PC-9 (cell line): ENCODE measurements around the gene RCOR1. TPM values are rescaled to one million over a fixed set of nuclear protein-coding genes. Genes with fewer than 3 reads are reported as not detected.

Experiments used
- BruUV-seq: library from RNA; stranded (reverse); fragments of 400-500 nt; replicated peaks from 2 replicates; lab custom pipeline; 2021; lab: Mats Ljungman, UMichigan
- CTCF ChIA-PET: fragments of 300-600 bp; sonication (Branson Sonifier 250); formaldehyde crosslinking; loops from one replicate; lab custom pipeline; 2022; ENCODE audit warnings: antibody characterized with exemption; lab: Charles Lee
- POLR2A ChIA-PET: fragments of 300-600 bp; sonication (Branson Sonifier 250); formaldehyde crosslinking; loops from one replicate; lab custom pipeline; 2022; ENCODE audit warnings: antibody characterized with exemption; ENCODE audit not compliant: unreplicated experiment; lab: Charles Lee
- DNase-seq, 2 experiments: peaks; one replicate each; pipeline versions ENCODE4 v3.0.0 to v3.0.0-alpha.2; 2015 to 2022; ENCODE audit warnings: mixed read lengths in 1 of 2
- H2AFZ ChIP-seq: fragments of 200-600 bp; sonication (generic); 2 replicates; pipeline ENCODE4 v1.8.1; 2017; ENCODE audit warnings: antibody characterized with exemption
- H3F3A ChIP-seq: fragments of 200-600 bp; sonication (generic); 2 replicates; pipeline ENCODE4 v1.8.1; 2017; ENCODE audit warnings: antibody characterized with exemption, mild to moderate bottlenecking, low read depth; ENCODE audit not compliant: insufficient read depth
- H3K27ac ChIP-seq: fragments of 200-600 bp; sonication (generic); 2 replicates; pipeline ENCODE4 v1.6.1; 2016; ENCODE audit warnings: mixed run types
- H3K27me3 ChIP-seq: fragments of 200-600 bp; sonication (generic); 2 replicates; pipeline ENCODE4 v1.6.1; 2016; ENCODE audit warnings: low read depth, mixed run types; ENCODE audit not compliant: insufficient read depth
- H3K36me3 ChIP-seq: fragments of 200-600 bp; sonication (generic); 2 replicates; pipeline ENCODE4 v1.6.1; 2016; ENCODE audit warnings: low read depth, mixed run types
- H3K4me1 ChIP-seq: fragments of 200-600 bp; sonication (generic); replicated peaks from 2 replicates; pipeline ENCODE4 v1.6.1; 2016; ENCODE audit warnings: mixed run types; ENCODE audit not compliant: insufficient read depth
- H3K4me2 ChIP-seq: fragments of 200-600 bp; sonication (generic); 2 replicates; pipeline ENCODE4 v1.6.1; 2017; ENCODE audit warnings: mixed run types
- H3K4me3 ChIP-seq: fragments of 200-600 bp; sonication (generic); 2 replicates; pipeline ENCODE4 v1.6.1; 2016; ENCODE audit warnings: mixed run types
- H3K79me2 ChIP-seq: fragments of 200-600 bp; sonication (generic); 2 replicates; pipeline ENCODE4 v1.6.1; 2017; ENCODE audit warnings: low read depth, mixed run types
- H3K9me2 ChIP-seq: fragments of 200-600 bp; sonication (generic); 2 replicates; pipeline ENCODE4 v1.8.1; 2017; ENCODE audit warnings: mild to moderate bottlenecking; ENCODE audit not compliant: insufficient read depth
- H3K9me3 ChIP-seq: fragments of 200-600 bp; sonication (generic); 2 replicates; pipeline ENCODE4 v1.8.1; 2016; ENCODE audit warnings: low read depth; ENCODE audit not compliant: insufficient read depth
- H4K20me1 ChIP-seq: fragments of 200-600 bp; sonication (generic); 2 replicates; pipeline ENCODE4 v1.8.1; 2017; ENCODE audit not compliant: insufficient read depth
- CTCF ChIP-seq: fragments of 200-600 bp; sonication (generic); conservative IDR thresholded peaks from 2 replicates; pipeline ENCODE4 v1.6.1; 2017; ENCODE audit warnings: mixed run types, antibody characterized with exemption, mild to moderate bottlenecking, moderate library complexity
- EZH2 ChIP-seq: fragments of 200-600 bp; sonication (generic); IDR thresholded peaks from 2 replicates; pipeline ENCODE4 v1.8.0; 2017; ENCODE audit warnings: antibody characterized with exemption, low read depth
- intact Hi-C: fragments of 100-400 bp; cut with micrococcal nuclease; formaldehyde crosslinking; loops from one replicate; pipeline ENCODE4 v1.10.0; 2022; ENCODE audit not compliant: unreplicated experiment
- total RNA-seq: library from RNA; stranded (reverse); gene quantifications from 2 replicates; pipeline ENCODE4 v1.2.3, GENCODE V29; 2021

Gene RCOR1
- total RNA-seq, 1 experiment from 2014 or later, result 67.2 TPM

GRCh38 chr14:102644523-102644922, 52.1 kb downstream of the RCOR1 start:
- CTCF ChIA-PET, result no interaction called here
- H3K9me2 ChIP-seq, result no peaks in the 10 kb centered on the region
- peaks cover 6% of the 10 kb centered on the region for H3K4me1 ChIP-seq
- TF ChIP-seq CTCF (no peak), EZH2 (no peak)
- H2AFZ ChIP-seq, result no peak overlapping the region
- no peaks in the 10 kb centered on the region for H3K27me3 ChIP-seq
- H3K27ac ChIP-seq, result peak overlapping the region; percentile 28; the same call in 1 of the 2 replicates
- no peaks in the 10 kb centered on the region for H3K36me3 ChIP-seq
- no peaks in the 10 kb centered on the region for H3K9me3 ChIP-seq
- intact Hi-C loops, result no loop called here
- peaks cover 66% of the 10 kb centered on the region for H4K20me1 ChIP-seq
- no peak for DNase-seq
- H3K4me2 ChIP-seq, result no peak overlapping the region
- H3K4me3 ChIP-seq, result no peak overlapping the region
- peaks cover 100% of the 10 kb centered on the region for H3K79me2 ChIP-seq
- POLR2A ChIA-PET, result no interaction called here
- peaks cover 11% of the 10 kb centered on the region for H3F3A ChIP-seq
- BruUV-seq, result no TSS peak

GRCh38 chr14:102645746-102646440, 53.4 kb downstream of the RCOR1 start:
- Histone ChIP-seq H3K4me2 (no peak overlapping the region), H4K20me1 (peaks cover 63% of the 10 kb centered on the region), H3K4me1 (peaks cover 9% of the 10 kb centered on the region), H3K27ac (peak overlapping the region; percentile 40), H2AFZ (no peak overlapping the region), H3K27me3 (no peaks in the 10 kb centered on the region), H3K36me3 (no peaks in the 10 kb centered on the region), H3F3A (peaks cover 18% of the 10 kb centered on the region), H3K4me3 (no peak overlapping the region), H3K9me3 (no peaks in the 10 kb centered on the region), H3K9me2 (no peaks in the 10 kb centered on the region), H3K79me2 (peaks cover 98% of the 10 kb centered on the region)
- TF ChIP-seq EZH2, result no peak
- no peak for TF ChIP-seq CTCF
- DNase-seq, result no peak
- CTCF ChIA-PET, result interaction anchor here (0.6 to 1.1 kb wide), 2 partner anchors 14 to 51 kb away, joined by 3 to 6 read pairs; no protein-coding TSS in a partner anchor
- intact Hi-C loops, result no loop called here
- BruUV-seq, result no TSS peak
- POLR2A ChIA-PET, result interaction anchor here (0.6 to 0.9 kb wide), 3 partner anchors 15 to 235 kb away, joined by 4 to 7 read pairs (median 5); no protein-coding TSS in a partner anchor

GRCh38 chr14:102646615-102647014, 54.2 kb downstream of the RCOR1 start:
- H3K9me3 ChIP-seq, result no peaks in the 10 kb centered on the region
- H2AFZ ChIP-seq, result no peak overlapping the region
- H3K4me1 ChIP-seq, result peaks cover 9% of the 10 kb centered on the region
- POLR2A ChIA-PET, result no interaction called here
- CTCF ChIA-PET, result interaction anchor here (1.1 kb wide), 1 partner anchor 13 kb away, joined by 3 read pairs; no protein-coding TSS in a partner anchor
- TF ChIP-seq EZH2, result no peak
- TF ChIP-seq CTCF, result no peak
- H3K27me3 ChIP-seq, result no peaks in the 10 kb centered on the region
- peak overlapping the region; percentile 40 for H3K27ac ChIP-seq
- no peaks in the 10 kb centered on the region for H3K36me3 ChIP-seq
- H3K4me3 ChIP-seq, result no peak overlapping the region
- no peaks in the 10 kb centered on the region for H3K9me2 ChIP-seq
- H3F3A ChIP-seq, result peaks cover 25% of the 10 kb centered on the region
- H3K79me2 ChIP-seq, result peaks cover 98% of the 10 kb centered on the region
- no peak overlapping the region for H3K4me2 ChIP-seq
- intact Hi-C loops, result no loop called here
- DNase-seq, result no peak
- BruUV-seq, result no TSS peak
- peaks cover 59% of the 10 kb centered on the region for H4K20me1 ChIP-seq
